Ovary (tissue), 3 donors: Measurements from ENCODE around the gene MYL12B.

ENCODE experiments used
- EP300 ChIP-seq: sonication (generic); formaldehyde crosslinking; IDR thresholded peaks from one replicate; pipeline ENCODE4 v1.6.1; 2017; ENCODE audit warnings: antibody characterized with exemption
- POLR2A ChIP-seq: fragments of 450-650 bp; IDR thresholded peaks from one replicate; pipeline ENCODE4 v1.6.1; 2017; ENCODE audit warnings: antibody characterized with exemption, mild to moderate bottlenecking, moderate library complexity
- TF ChIP-seq, protein P1 (sequence below), 3 donors: fragments of 450-650 bp in 2 of 3; fragments of 200-600 bp in 1 of 3; IDR thresholded peaks; one replicate each; pipeline versions ENCODE4 v1.5.1 to v1.8.0; 2016 to 2022; ENCODE audit warnings: antibody characterized with exemption in 3 of 3, mild to moderate bottlenecking in 1 of 3
- donor health status: DM: no; HTN: no; CAD: no.

DNA sequence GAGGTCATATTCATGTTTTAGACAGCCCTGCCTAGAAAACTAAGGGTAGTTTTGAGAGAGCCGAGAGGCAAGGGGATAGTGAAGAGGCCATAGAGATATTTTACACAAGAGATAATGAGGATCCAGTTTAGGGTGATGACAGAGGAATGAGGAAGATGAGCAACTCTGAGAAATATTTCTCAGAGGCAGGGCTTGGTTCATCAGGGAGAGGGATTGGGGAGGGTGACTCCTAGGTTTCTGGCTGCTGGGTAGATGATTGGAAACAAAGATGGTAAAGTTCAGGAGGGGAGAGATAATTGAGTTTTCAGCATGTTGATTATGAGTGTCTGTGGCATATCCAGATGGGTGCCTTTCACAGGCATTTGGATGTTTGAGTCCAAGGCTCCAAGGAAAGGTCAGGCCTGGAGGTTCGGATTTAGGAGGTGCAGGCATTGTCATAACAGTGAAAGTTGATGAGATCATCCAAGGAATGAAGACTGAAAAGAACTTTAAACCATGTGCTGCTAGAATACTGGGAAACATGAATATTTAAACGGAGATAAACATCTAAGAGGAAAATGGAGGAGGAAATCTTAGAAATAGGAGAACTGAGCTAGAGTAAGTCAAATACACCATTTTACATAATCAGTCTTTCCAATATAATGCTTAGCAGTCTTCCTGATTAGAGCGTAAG lies 7.4 kb downstream of the MYL12B start:
- TF ChIP-seq POLR2A (no peak), EP300 (no peak)
- TF ChIP-seq, protein P1, sequence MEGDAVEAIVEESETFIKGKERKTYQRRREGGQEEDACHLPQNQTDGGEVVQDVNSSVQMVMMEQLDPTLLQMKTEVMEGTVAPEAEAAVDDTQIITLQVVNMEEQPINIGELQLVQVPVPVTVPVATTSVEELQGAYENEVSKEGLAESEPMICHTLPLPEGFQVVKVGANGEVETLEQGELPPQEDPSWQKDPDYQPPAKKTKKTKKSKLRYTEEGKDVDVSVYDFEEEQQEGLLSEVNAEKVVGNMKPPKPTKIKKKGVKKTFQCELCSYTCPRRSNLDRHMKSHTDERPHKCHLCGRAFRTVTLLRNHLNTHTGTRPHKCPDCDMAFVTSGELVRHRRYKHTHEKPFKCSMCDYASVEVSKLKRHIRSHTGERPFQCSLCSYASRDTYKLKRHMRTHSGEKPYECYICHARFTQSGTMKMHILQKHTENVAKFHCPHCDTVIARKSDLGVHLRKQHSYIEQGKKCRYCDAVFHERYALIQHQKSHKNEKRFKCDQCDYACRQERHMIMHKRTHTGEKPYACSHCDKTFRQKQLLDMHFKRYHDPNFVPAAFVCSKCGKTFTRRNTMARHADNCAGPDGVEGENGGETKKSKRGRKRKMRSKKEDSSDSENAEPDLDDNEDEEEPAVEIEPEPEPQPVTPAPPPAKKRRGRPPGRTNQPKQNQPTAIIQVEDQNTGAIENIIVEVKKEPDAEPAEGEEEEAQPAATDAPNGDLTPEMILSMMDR (IDR thresholded peaks at IDR 0.05), result no peak
